NK-92 treated with Interleukin-12 subunit alpha and Interleukin-12 subunit beta, amount 100 ng/mL, for 24 hours (cell line): ENCODE data around the gene CHST1.
A peak's percentile ranks its signal among the peaks of the same experiment; 100 is the strongest.

Source experiments
- DNase-seq: peaks from one replicate; lab custom pipeline; 2025; lab: John Stamatoyannopoulos, UW

CHST1 gene

GRCh38 chr11:45659818-45660160 is 5.6 kb downstream of the CHST1 start:
- no peak for DNase-seq

DNA sequence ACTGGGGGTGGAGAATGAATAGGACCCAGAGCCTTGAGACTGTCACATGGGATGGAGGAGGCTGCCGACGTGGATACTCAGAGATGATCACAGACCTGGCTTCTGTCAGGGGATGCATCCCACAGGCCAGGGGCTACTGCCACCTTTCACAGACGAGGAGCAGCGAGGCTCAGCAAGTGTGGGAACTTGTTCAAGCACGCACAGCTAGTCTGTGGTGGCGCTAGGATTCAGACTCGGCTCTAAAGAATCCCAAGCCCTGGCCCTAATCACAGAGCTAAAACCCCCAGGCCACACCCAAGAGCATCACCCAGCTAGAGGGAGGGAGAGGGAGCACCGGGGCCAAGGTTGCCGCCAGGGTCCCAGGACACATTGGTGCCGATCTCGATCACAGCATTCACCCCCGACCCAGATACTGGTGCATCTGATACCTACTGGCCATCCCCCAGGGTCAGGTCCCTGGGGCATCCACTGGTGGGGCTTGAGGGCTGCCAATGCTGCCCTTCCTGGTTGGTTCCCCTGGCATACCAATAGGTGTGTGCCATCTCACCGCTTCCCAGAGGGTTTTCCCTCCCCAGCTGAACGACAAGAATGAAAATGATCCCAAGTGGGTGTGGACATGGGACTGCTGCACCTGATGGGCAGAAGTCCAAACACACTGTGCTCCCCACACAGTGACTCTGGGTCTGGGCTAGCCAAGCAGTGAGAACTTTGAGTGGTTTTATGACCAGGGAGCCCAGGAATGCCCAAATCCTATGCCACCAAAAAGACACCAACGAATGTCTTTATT is 6.2 kb downstream of the CHST1 start:
- no peak for DNase-seq

DNA sequence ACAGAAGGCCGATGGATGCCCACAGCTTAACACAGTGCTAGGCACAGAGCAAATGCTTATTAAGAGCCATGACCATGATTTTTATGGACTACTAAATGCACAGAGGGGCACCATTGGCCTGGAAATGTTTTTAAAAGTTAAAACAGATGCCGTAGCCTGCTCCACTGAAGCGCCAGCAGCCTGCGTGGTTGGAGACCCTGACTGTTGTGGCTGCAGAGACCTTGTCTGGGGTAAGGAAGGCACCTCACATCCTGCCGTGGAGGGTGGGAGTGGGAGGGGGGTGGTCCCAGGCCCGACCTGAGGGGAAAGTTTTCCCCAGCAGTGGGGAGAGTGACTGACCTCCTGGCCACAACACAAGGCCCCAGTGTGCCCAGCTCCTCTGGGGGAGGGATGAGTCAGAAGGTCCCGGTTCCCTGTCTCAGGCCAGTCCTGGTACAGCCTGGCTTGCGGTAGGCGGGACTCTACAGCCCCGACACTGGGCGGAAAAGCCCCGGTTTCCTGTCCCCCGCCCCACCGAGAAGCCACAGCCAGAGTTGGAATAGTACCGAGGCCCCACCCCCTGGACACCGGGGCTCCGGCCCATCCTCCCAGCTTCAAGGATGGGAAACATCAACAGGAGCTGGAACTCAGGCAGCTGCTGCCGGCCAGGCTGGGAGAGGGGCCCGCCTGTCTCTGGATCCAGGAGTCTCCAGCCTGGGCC is 7.0 kb downstream of the CHST1 start:
- DNase-seq, result no peak

DNA sequence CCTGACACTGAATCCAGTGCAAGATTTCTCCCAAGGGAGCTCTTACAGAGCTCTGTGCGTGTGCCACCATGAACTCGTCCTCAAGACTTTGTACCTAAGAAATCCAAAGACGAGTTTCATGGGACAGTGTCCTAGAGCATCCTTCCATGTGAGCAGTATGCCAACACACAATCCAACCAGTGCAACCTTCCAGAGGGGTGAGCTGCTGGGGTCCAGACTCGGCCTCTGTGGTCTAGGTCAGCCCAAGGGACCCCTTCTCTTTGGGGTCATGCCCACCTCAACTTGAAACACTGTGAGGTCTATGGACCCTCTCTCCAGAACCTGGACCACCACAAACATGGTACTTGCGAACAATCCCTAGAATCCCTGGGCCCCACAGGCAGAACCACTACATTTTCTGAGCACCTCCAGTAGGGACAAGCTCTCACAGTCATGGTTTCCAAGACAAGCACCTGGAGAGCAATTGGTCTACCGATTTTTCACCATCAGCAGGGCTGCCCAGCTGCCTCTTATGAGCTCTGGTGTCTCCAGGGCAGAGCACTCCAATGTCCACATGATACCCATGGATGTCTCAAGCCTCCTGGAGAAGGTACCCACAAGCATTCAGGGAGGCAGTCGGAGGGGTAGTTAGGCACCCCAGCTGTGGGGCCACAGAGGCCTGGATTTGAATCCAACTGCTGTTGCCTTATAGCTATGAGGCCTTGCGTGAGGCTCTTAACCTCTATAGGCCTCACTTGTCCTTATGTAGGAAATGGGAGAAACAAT is 7.7 kb downstream of the CHST1 start:
- DNase-seq, result no peak

DNA sequence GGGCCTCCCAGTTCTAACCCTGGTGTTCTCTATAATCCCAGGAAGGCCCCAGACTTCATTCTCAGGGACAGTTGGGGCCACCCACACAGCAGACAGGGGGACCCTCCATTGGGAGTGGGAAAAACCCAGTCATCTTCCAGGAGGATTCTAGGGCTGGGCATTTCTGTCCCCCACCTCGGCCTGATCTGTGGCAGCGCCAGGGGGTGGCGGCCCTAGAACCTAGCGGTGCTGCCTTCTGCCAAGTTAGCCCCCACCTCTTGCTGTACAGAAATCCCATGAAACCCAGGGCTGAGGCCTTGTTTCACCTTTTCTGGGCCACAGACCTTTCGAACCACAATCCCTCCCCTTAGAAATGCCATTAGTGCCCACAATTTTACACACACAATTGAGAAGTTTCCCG is 9.6 kb downstream of the CHST1 start:
- DNase-seq, result no peak

DNA sequence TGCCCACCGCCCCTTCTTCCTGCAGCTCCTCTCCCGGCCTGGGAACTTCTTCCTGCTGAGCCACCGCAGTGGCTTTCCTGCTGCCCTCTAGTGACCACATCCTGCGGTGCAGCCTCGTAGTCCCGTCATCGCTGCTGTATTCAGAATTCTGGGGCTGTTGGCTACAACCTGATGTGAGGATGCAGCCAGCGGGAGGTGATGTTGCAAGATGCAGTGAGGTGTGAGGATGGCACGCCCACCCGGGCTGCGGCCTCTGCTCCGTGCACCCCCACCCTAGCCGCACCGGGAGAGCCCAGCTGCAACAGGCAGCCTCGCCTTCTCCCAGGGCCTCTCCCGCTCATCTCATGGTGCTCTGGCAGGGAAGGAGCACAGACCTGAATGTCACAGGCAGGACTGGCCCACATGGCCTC is 10.1 kb downstream of the CHST1 start:
- DNase-seq, result peak; percentile 35

- DNase-seq, result no peak
Observed at GRCh38 chr11:45655012-45655283, 10.5 kb downstream of the CHST1 start.

- DNase-seq, result no peak
Observed at GRCh38 chr11:45654231-45655011, 11.0 kb downstream of the CHST1 start.

DNA sequence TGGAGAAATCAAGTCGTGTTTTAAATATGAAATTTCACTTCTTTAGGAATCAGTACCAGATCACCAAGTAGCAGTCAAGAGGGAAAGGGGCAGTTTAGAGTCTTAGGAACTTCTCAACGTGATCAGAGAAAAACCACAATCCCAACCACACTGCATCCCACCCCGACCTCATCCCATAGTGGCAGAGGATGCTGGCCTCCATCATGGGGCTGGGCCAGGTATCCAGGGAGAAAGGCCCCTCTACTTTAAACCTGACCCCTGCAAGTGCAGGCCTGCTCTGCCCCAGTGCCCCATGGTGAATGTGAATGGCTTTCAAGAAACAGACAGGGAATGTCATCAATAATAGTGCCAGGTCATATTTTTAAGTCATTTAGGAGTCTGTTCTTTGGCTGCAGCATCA is 12.1 kb downstream of the CHST1 start:
- DNase-seq, result no peak

DNA sequence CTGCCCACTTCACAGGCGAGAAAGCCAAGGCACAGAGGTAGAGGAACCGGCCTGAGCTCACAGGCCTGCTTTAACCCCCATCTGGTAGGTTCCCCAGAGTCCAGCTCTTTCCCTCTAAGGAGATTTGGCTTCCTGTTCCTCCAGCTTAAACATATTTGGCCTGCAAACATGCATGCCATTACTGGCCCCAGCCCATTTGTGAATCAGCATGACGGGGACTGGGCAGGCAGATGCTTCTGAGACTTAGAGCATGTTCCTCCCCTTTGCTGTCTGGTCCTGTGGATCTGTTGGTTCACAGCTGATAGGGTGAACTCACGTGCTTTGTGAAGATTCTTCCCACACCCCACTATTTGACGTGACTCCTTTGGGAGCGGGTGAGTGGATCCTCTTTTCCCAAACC is 12.6 kb downstream of the CHST1 start:
- no peak for DNase-seq

GRCh38 chr11:45651841-45652749 is 13.3 kb downstream of the CHST1 start:
- no peak for DNase-seq

GRCh38 chr11:45651156-45651555 is 14.3 kb downstream of the CHST1 start:
- DNase-seq, result no peak

DNA sequence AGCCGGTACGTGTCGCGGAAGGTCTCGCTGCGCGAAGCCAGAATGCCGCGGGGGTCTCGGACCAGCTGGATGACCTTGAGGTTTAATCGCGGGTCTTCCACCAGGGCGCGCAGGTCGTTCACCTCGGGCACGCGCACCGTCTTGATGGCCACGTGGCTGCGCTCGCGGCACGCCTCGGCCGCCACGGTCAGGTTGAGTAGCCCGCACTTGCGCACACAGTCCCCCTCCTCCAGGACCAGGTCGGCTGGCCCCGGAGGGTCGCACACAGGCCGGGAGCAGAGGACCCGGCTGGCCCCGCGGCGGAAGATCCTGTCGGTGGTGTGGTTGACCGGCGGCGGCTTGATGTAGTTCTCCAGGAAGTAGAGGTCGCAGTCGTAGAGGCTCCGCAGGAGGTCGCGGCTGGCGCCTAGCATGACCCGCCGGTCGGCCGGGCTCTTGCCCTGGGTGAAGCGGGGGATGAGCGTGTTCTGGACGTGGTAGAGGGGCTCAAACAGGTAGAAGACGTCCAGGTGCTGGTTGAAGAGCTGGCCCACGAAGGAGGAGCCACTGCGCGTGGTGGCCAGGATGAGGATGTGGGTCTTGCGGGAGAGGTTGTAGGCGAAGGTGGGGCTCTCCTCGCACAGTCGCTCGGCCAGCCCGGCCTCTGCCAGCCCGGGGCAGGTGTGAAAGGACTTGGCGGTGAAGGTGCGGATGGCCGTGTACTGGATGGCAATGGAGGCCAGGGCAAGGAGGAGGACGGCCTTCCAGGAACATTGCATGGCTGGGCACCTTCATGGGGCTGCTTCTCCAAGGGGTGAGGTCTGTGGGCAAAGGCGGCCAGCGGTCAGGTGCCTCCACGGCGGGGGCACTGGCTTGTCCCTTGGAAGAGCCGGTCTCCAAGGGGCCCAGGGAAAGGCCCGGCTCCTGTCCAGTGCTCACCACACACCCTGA is 15.0 kb downstream of the CHST1 start:
- DNase-seq, result no peak

GRCh38 chr11:45649544-45650165 is 15.8 kb downstream of the CHST1 start:
- DNase-seq, result no peak

GRCh38 chr11:45648931-45649330 is 16.5 kb downstream of the CHST1 start:
- DNase-seq, result no peak

DNA sequence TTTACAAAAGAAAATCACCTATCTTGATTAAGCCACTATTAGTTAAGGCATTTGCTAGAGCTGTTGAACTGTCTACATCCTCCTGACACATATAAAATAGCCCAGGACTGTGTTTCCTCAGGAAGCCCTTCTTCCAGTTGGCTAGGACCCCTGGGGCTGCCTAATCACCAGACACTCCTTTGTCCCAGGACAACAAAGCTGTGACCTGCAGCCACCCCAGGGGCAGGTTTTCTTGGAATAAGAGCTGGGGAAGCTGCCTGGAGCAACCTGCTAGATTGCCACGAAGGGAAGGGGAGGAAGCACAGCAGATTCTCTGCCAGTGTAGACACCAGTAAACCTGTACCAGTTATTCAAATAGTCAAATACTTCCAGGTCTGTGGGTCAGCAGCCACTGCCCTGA is 17.6 kb downstream of the CHST1 start:
- no peak for DNase-seq

DNA sequence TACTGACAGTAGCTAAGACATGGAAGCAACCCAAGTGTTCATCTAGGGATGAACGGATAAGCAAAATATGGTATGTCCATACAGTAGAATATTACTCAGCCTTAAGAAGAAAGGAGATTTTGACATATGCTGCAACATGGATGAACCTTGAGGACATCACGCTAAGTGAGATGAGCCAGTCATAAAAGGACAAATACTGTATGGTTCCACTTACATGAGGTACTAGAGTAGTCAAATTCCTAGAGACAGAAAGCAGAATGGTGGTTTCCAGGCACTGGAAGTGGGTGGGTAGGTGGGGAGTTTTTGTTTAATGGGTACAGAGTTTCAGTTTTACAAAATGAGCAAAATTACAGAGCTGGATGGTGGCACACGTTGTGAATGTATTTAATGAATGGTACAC is 18.1 kb downstream of the CHST1 start:
- DNase-seq, result no peak

DNA sequence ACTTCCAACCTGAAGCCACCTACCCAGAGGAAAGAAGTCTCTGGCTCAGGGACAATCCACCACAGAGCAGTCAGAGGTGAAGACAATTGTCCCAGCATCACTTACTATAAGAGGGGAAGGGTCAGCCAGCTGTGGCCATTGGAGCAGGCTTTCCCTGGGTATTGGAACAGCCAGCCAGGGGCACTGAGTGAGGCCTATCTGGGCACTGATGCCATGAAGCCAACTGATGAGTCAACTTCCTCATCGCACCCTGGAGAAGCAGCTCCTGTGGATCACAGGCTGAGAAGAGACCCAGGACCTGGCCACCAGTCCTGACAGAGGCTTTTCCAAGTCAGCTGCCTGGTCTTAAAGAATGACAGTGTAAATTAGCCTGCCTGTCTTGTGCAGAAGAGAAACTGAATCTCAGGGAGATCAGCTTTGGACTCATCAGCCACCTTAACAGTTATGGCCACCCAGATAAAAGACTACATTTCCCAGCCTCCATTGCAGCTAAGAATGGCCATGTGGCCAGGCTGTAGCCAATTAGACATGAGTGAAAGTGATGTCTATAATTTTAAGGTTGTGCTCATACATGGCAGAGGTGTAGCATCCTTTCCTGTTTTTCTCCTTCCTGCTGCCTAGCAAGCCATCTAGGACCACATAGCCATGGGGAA is 19.0 kb downstream of the CHST1 start:
- DNase-seq, result no peak
